Endothelial cell of umbilical vein (primary cell): ENCODE results near the gene SCAND1. TPM values are rescaled to one million over a fixed set of nuclear protein-coding genes. Genes with fewer than 3 reads are reported as not detected.

Experiments
- BruUV-seq: library from RNA; stranded (reverse); fragments of 400-500 nt; replicated peaks from 2 replicates; lab custom pipeline; 2021; lab: Mats Ljungman, UMichigan
- CTCF ChIA-PET: fragments of 300-600, 350-600 bp; sonication (Branson Sonifier 250); formaldehyde crosslinking; loops from one replicate; lab custom pipeline; 2021; ENCODE audit warnings: antibody characterized with exemption, inconsistent platforms; lab: Charles Lee
- POLR2A ChIA-PET: fragments of 300-600, 350-600 bp; sonication (Branson Sonifier 250); formaldehyde crosslinking; loops from one replicate; lab custom pipeline; 2021; ENCODE audit warnings: antibody characterized with exemption, inconsistent platforms; lab: Charles Lee
- DNase-seq: peaks from one replicate; pipeline ENCODE4 v3.0.0-alpha.2; 2011; ENCODE audit warnings: low read depth, low spot score
- FAIRE-seq: peaks from 2 replicates; lab custom pipeline; 2011; peaks lifted over from hg19 to GRCh38; lab: Jason Lieb, UNC
- H2AFZ ChIP-seq: 2 replicates; pipeline ENCODE4 v1.6.0; 2012; ENCODE audit warnings: low read depth, low read length, control low read depth, inconsistent platforms
- H3K27ac ChIP-seq: 2 replicates; pipeline ENCODE4 v1.5.1; 2011; ENCODE audit warnings: low read depth, mild to moderate bottlenecking, control low read depth, low read length, moderate library complexity; ENCODE audit not compliant: insufficient read depth
- H3K27me3 ChIP-seq, 2 experiments: 2 replicates each; pipeline versions ENCODE4 v1.6.0 to v1.6.1; 2011; ENCODE audit warnings: low read length in 2 of 2, mixed read lengths in 1 of 2; ENCODE audit not compliant: control insufficient read depth in 2 of 2, insufficient read depth in 2 of 2
- H3K36me3 ChIP-seq, 2 experiments: 2 replicates in 1 of 2; 3 replicates in 1 of 2; pipeline ENCODE4 v1.5.1; 2011; ENCODE audit warnings: low read length in 2 of 2, mild to moderate bottlenecking in 1 of 2, moderate library complexity in 1 of 2; ENCODE audit not compliant: control insufficient read depth in 2 of 2, insufficient read depth in 2 of 2; ENCODE audit errors: extremely low read depth in 1 of 2
- H3K4me1 ChIP-seq: 3 replicates; pipeline ENCODE4 v1.5.1; 2011; ENCODE audit warnings: mild to moderate bottlenecking, low read length; ENCODE audit not compliant: control insufficient read depth, insufficient read depth; ENCODE audit errors: extremely low read depth
- H3K4me2 ChIP-seq: 2 replicates; pipeline ENCODE4 v1.6.1; 2011; ENCODE audit warnings: low read length, control low read depth, mixed read lengths; ENCODE audit not compliant: insufficient read depth
- H3K4me3 ChIP-seq, 3 experiments: fragments of 200-600 bp in 1 of 3; sonication (generic), shearing (Covaris generic) in 1 of 3; replicated peaks in 1 of 3; 2 replicates each; pipeline ENCODE4 v1.5.1; 2011 to 2016; ENCODE audit warnings: control low read depth in 3 of 3, low read length in 3 of 3, mild to moderate bottlenecking in 2 of 3, inconsistent platforms in 1 of 3, low read depth in 1 of 3, moderate library complexity in 1 of 3; ENCODE audit not compliant: insufficient read depth in 1 of 3
- H3K79me2 ChIP-seq: 2 replicates; pipeline ENCODE4 v1.6.0; 2012; ENCODE audit warnings: low read length, inconsistent platforms; ENCODE audit not compliant: control insufficient read depth, insufficient read depth
- H3K9ac ChIP-seq: replicated peaks from 2 replicates; pipeline ENCODE3; 2011; ENCODE audit warnings: low read length, control low read depth; ENCODE audit not compliant: insufficient read depth; ENCODE audit errors: extremely low read depth
- H3K9me1 ChIP-seq: replicated peaks from 3 replicates; pipeline ENCODE4 v1.6.0; 2011; ENCODE audit warnings: mild to moderate bottlenecking, low read length; ENCODE audit not compliant: control insufficient read depth, insufficient read depth; ENCODE audit errors: extremely low read depth
- H3K9me3 ChIP-seq: replicated peaks from 2 replicates; pipeline ENCODE4 v1.5.1; 2012; ENCODE audit warnings: low read length, inconsistent platforms; ENCODE audit not compliant: control insufficient read depth, insufficient read depth
- H4K20me1 ChIP-seq: replicated peaks from 2 replicates; pipeline ENCODE3; 2011; ENCODE audit warnings: mild to moderate bottlenecking, low read length; ENCODE audit not compliant: control insufficient read depth, insufficient read depth; ENCODE audit errors: extremely low read depth
- CTCF ChIP-seq, 2 donors: IDR thresholded peaks; 1 replicate in 1 of 2; 2 replicates in 1 of 2; pipeline ENCODE4 v1.5.1; 2011; ENCODE audit warnings: low read length in 2 of 2, mild to moderate bottlenecking in 2 of 2, moderate library complexity in 2 of 2, control low read depth in 1 of 2, inconsistent platforms in 1 of 2, low read depth in 1 of 2; ENCODE audit not compliant: insufficient read depth in 1 of 2; ENCODE audit errors: extremely low read depth in 1 of 2
- EZH2 ChIP-seq: IDR thresholded peaks from 2 replicates; pipeline ENCODE4 v1.6.1; 2012; ENCODE audit warnings: borderline replicate concordance, low read depth, mild to moderate bottlenecking, moderate library complexity, low read length, inconsistent platforms; ENCODE audit not compliant: severe bottlenecking
- FOS ChIP-seq: IDR thresholded peaks from 2 replicates; pipeline ENCODE4 v1.6.1; 2011; ENCODE audit warnings: mild to moderate bottlenecking, low read length, moderate library complexity, borderline replicate concordance; ENCODE audit not compliant: insufficient read depth
- GATA2 ChIP-seq: IDR thresholded peaks from 2 replicates; pipeline ENCODE4 v1.7.0; 2011; ENCODE audit warnings: low read depth, mild to moderate bottlenecking, moderate library complexity, mixed read lengths, low read length; ENCODE audit not compliant: insufficient read length, insufficient read depth
- JUN ChIP-seq: IDR thresholded peaks from 2 replicates; pipeline ENCODE4 v1.6.1; 2011; ENCODE audit warnings: borderline replicate concordance, low read depth; ENCODE audit not compliant: insufficient read length, insufficient read depth
- MAX ChIP-seq: IDR thresholded peaks from 2 replicates; pipeline ENCODE4 v1.6.1; 2011; ENCODE audit not compliant: insufficient read depth, insufficient read length
- MYC ChIP-seq: IDR thresholded peaks from one replicate; pipeline ENCODE4 v1.6.1; 2011; ENCODE audit warnings: mild to moderate bottlenecking, low read depth, low read length
- POLR2A ChIP-seq: IDR thresholded peaks from 2 replicates; pipeline ENCODE4 v1.6.1; 2012; ENCODE audit warnings: low read depth, mild to moderate bottlenecking, control low read depth, low read length
- POLR2AphosphoS5 ChIP-seq: IDR thresholded peaks from 2 replicates; pipeline ENCODE4 v1.6.1; 2012; ENCODE audit warnings: low read depth, mild to moderate bottlenecking, control low read depth, low read length, moderate library complexity; ENCODE audit not compliant: insufficient read depth
- dilution Hi-C: fragments of 300-500 bp; cut with MboI; formaldehyde crosslinking; loops from one replicate; pipeline ENCODE4 v1.15.0; 2019; ENCODE audit warnings: low sequenced_read_pairs; ENCODE audit not compliant: extremely low pct_ligation_motif_present
- intact Hi-C: fragments of 100-400 bp; cut with micrococcal nuclease; formaldehyde crosslinking; loops from one replicate; pipeline ENCODE4 v1.10.0; 2022
- polyA plus RNA-seq, 4 experiments: library from polyadenylated mRNA; depleted of rRNA in 3 of 4; stranded (reverse) in 3 of 4; unstranded in 1 of 4; fragments of >200 nt; gene quantifications; 2 replicates each; pipeline versions ENCODE4 v1.2.1 to v1.2.3, GENCODE V29; 2011 to 2012; ENCODE audit warnings: missing spikeins in 1 of 4
- total RNA-seq: library from RNA; stranded (reverse); gene quantifications from 2 replicates; pipeline ENCODE4 v1.2.3, GENCODE V29; 2021

SCAND1 gene
- total and polyA plus RNA-seq, 2 donors (not counting 3 experiments of a cell fraction or from before 2014, with no cell fraction given), result 83.5 to 85.7 TPM

DNA sequence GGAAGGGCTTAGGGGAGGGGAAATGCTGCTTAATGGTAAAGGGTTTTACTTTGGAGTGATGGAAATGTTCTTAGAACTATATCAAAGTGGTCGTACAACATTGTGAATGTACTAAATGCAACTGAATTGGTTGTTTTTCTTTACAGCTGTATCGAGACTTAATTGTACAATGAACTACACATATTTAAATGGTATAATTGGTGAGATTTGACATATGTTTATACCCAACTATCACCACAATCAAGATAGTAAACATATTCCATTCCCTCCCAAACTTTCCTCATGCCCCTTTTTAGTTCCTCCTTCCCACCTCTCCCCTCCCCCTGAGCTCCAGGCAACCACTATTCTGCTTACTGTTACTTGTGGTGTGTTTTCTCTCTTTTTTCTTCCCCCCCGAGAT is 44.0 kb downstream of the SCAND1 start:
- no peak overlapping the region for H3K27ac ChIP-seq
- intact Hi-C loops, result no loop called here

GRCh38 chr20:35909796-35910195 is 44.5 kb downstream of the SCAND1 start:
- Histone ChIP-seq H3K9me3 (no peaks in the 10 kb centered on the region), H3K79me2 (no peaks in the 10 kb centered on the region), H3K27ac (no peak overlapping the region), H3K27me3 (no peaks in the 10 kb centered on the region), H3K9ac (no peak overlapping the region), H3K36me3 (peaks cover 7 to 16% of the 10 kb centered on the region in 2 experiments), H2AFZ (no peak overlapping the region), H3K4me1 (peaks cover 3% of the 10 kb centered on the region), H4K20me1 (no peaks in the 10 kb centered on the region), H3K4me3 (no peak overlapping the region), H3K9me1 (no peaks in the 10 kb centered on the region), H3K4me2 (no peak overlapping the region)
- intact Hi-C loops (no loop called here), dilution Hi-C loops (no loop called here)
- TF ChIP-seq JUN (no peak), POLR2AphosphoS5 (no peak), EZH2 (no peak), POLR2A (no peak), MYC (no peak), CTCF (IDR thresholded peaks at IDR 0.05; ENCODE audit: extremely low read depth in 1 of 2, insufficient read depth in 1 of 2, low read depth in 1 of 2, low read length in 2 of 2) (no peak), MAX (no peak), FOS (no peak)
- ChIA-PET POLR2A (no interaction called here), CTCF (no interaction called here)
- no peak for FAIRE-seq
- BruUV-seq, result no TSS peak
- no peak for DNase-seq

More for the DNA sequence above, 44.0 kb downstream of the SCAND1 start:
- TF ChIP-seq FOS (no peak), POLR2AphosphoS5 (no peak), JUN (no peak), GATA2 (no peak)
- POLR2A ChIA-PET, result no interaction called here
- no peaks in the 10 kb centered on the region for H4K20me1 ChIP-seq
- no peaks in the 10 kb centered on the region for H3K27me3 ChIP-seq
- H3K79me2 ChIP-seq, result no peaks in the 10 kb centered on the region
- CTCF ChIA-PET, result no interaction called here
- H3K4me3 ChIP-seq, result no peak overlapping the region
- no peaks in the 10 kb centered on the region for H3K9me3 ChIP-seq
- no peak overlapping the region for H2AFZ ChIP-seq
- DNase-seq, result no peak
- no TSS peak for BruUV-seq
- H3K9me1 ChIP-seq, result no peaks in the 10 kb centered on the region
- no peak overlapping the region for H3K9ac ChIP-seq
- H3K4me1 ChIP-seq, result peaks cover 3% of the 10 kb centered on the region
- H3K4me2 ChIP-seq, result no peak overlapping the region
- dilution Hi-C loops, result no loop called here
- FAIRE-seq, result no peak
- H3K36me3 ChIP-seq, result peaks cover 7 to 14% of the 10 kb centered on the region in 2 experiments
